ENCODE measurements around the gene SLC35F6.

Gene SLC35F6

GRCh38 chr2:26769089-26769761 is 5.1 kb downstream of the SLC35F6 start:
- no peak overlapping the region for H3K4me3 ChIP-seq (ENCODE audit: control insufficient read depth, low read depth, low read length)
- no peak for TF ChIP-seq CTCF (IDR thresholded peaks at IDR 0.05; ENCODE audit: control insufficient read depth, insufficient read depth, low read depth, low read length, missing control alignments)
- no peak for DNase-seq (ENCODE audit: low read depth)

- no peak overlapping the region for H3K4me3 ChIP-seq (ENCODE audit: control insufficient read depth, low read depth, low read length)
- peak; percentile 32 for TF ChIP-seq CTCF (IDR thresholded peaks at IDR 0.05; ENCODE audit: control insufficient read depth, insufficient read depth, low read depth, low read length, missing control alignments)
- peak; percentile 68 for DNase-seq (ENCODE audit: low read depth)
Measured at GRCh38 chr2:26770986-26771586, 7.0 kb downstream of the SLC35F6 start.

GRCh38 chr2:26772064-26773001 is 8.2 kb downstream of the SLC35F6 start:
- DNase-seq (ENCODE audit: low read depth), result no peak

GRCh38 chr2:26776195-26776800 is 12.2 kb downstream of the SLC35F6 start:
- no peak overlapping the region for H3K4me3 ChIP-seq (ENCODE audit: control insufficient read depth, low read depth, low read length)
- no peak for DNase-seq (ENCODE audit: low read depth)
- no peak for TF ChIP-seq CTCF (IDR thresholded peaks at IDR 0.05; ENCODE audit: control insufficient read depth, insufficient read depth, low read depth, low read length, missing control alignments)

More at GRCh38 chr2:26772064-26773001, 8.2 kb downstream of the SLC35F6 start:
- no peak for TF ChIP-seq CTCF (IDR thresholded peaks at IDR 0.05; ENCODE audit: control insufficient read depth, insufficient read depth, low read depth, low read length, missing control alignments)
- no peak overlapping the region for H3K4me3 ChIP-seq (ENCODE audit: control insufficient read depth, low read depth, low read length)

GRCh38 chr2:26778098-26778497 is 14.0 kb downstream of the SLC35F6 start:
- no peak for DNase-seq (ENCODE audit: low read depth)
- no peak for TF ChIP-seq CTCF (IDR thresholded peaks at IDR 0.05; ENCODE audit: control insufficient read depth, insufficient read depth, low read depth, low read length, missing control alignments)

GRCh38 chr2:26778507-26778906 is 14.4 kb downstream of the SLC35F6 start:
- no peak for TF ChIP-seq CTCF (IDR thresholded peaks at IDR 0.05; ENCODE audit: control insufficient read depth, insufficient read depth, low read depth, low read length, missing control alignments)
- no peak for DNase-seq (ENCODE audit: low read depth)
- H3K4me3 ChIP-seq (ENCODE audit: control insufficient read depth, low read depth, low read length), result no peak overlapping the region

More at GRCh38 chr2:26778098-26778497, 14.0 kb downstream of the SLC35F6 start:
- H3K4me3 ChIP-seq (ENCODE audit: control insufficient read depth, low read depth, low read length), result no peak overlapping the region

All from AG09309 (cell line).